Activated T-cell treated with anti-CD3 and anti-CD28 coated beads for 48 hours (primary cell): ENCODE measurements around the gene CYP3A7.
A peak's percentile ranks its signal among the peaks of the same experiment; 100 is the strongest.
"Not testable (repeated sequence)": the region's sequence is repeated elsewhere in the genome, so short reads cannot be mapped to it uniquely, and the experiment has no call there.

Experiments used
- DNase-seq: peaks from one replicate; pipeline ENCODE4 v3.0.0-alpha.2; 2020; ENCODE audit warnings: low read depth

CYP3A7 gene

DNA sequence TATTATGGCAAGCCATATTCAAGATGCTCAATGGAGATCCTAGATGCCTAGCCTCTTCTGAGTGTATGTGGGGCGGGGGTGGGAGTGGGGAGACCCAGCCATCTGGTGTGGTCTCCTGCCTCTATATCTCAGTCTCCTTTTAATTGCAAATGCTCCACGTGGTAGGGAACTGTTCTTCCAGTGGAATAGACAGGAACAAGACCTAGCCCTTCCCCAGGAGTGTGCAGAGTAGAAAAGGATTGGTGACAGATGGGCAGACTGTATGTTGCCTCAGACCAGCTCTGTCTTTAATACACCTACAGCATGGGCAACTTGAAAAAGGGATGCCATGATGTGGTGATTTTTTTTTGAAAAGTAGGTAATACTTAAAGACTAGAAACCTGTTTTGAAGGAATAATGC is 67.8 kb downstream of the CYP3A7 start:
- DNase-seq: no peak

DNA sequence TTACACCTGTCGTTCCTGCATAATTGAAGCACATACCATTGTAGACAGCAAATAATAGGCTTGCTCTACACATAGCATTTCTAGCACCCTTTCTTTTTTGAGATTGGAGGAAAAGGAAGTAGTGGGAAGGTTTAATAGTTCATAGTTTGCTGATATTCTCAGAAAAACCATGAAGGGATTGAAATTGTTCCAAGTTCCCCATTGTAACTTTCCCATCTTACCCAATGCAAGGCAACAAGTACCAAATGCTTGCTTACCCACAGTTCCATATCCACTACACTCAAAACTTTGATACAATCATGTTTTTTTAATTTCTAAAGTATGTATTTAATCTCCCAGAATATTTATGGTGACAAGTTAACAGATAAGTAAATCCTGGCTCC is 69.0 kb downstream of the CYP3A7 start:
- DNase-seq: no peak

DNA sequence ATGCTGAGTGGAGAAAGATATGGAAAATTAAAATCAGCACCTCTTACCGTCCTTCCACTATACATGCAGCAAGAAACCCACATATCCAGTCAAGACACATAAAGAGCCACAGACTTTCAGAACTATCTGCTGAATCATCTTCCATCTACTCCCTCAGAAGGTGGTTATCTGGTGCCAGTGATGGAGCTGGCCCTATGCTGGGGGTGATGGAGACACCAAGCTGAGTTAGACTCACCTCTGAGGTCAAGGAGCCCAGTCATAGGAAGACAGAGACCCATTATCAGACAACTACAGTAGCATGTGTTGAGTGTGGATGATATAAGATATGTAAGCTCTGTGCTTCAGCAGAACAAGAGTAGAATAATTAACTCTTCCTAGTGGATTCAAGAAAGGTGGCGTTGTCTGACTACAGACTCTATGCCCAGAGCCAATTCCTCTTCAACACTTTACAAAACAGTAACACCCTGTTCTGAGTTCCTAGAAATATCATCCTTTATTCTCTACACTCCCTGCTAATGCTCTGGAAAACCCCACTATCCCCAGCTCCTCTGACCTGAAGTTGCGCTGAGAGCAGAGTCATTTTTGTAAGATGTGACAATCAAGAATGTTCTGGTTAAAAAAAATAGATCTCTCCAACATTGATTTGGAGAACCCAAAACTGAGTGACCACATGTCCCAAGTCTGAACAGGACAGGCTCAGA is 69.5 kb downstream of the CYP3A7 start:
- peak; percentile 11 for DNase-seq

DNA sequence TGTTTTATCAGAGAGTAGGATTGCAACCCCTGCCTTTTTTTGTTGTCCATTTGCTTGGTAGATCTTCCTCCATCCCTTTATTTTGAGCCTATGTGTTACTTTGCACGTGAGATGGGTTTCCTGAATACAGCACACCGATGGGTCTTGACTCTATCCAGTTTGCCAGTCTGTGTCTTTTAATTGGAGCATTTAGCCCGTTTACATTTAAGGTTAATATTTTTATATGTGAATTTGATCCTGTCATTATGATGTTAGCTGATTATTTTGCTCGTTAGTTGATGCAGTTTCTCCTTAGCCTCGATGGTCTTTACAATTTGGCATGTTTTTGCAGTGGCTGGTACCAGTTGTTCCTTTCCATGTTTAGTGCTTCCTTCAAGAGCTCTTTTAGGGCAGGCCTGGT is 77.1 kb downstream of the CYP3A7 start:
- not testable (repeated sequence) for DNase-seq
